Heart left ventricle (tissue), 16 donors: ENCODE measurements around the gene CAPN10. TPM values are rescaled to one million over a fixed set of nuclear protein-coding genes. Genes with fewer than 3 reads are reported as not detected.

Experiments used
- ATAC-seq, 4 donors: fragments of 200-7000 bp; cut with Tn5 transposase; one replicate each; pipeline ENCODE4 v1.9.1; 2020 to 2022; ENCODE audit warnings: moderate library complexity in 4 of 4, mild to moderate bottlenecking in 3 of 4, moderate number of reproducible peaks in 1 of 4
- DNase-seq, 5 donors: peaks; one replicate each; pipeline ENCODE4 v3.0.0-alpha.2; 2020
- H3K27ac ChIP-seq, 12 donors: fragments of 200-600 bp; sonication (generic) in 4 of 12; one replicate each; pipeline versions ENCODE4 v1.5.0 to v1.8.0; 2016 to 2022; ENCODE audit warnings: mild to moderate bottlenecking in 2 of 12
- H3K27me3 ChIP-seq, 9 donors: fragments of 200-600 bp; sonication (generic) in 2 of 9; one replicate each; pipeline versions ENCODE4 v1.5.1 to v1.8.0; 2016 to 2022; ENCODE audit warnings: mild to moderate bottlenecking in 3 of 9
- H3K36me3 ChIP-seq, 9 donors: fragments of 200-600 bp; sonication (generic) in 2 of 9; one replicate each; pipeline versions ENCODE4 v1.5.0 to v1.8.0; 2018 to 2022; ENCODE audit warnings: mild to moderate bottlenecking in 2 of 9
- H3K4me1 ChIP-seq, 12 donors: fragments of 200-600 bp; sonication (generic) in 4 of 12; one replicate each; pipeline versions ENCODE4 v1.5.0 to v1.8.0; 2016 to 2022; ENCODE audit warnings: mild to moderate bottlenecking in 3 of 12
- H3K4me3 ChIP-seq, 12 donors: fragments of 200-600 bp; sonication (generic) in 4 of 12; one replicate each; pipeline versions ENCODE4 v1.5.0 to v1.8.0; 2017 to 2022; ENCODE audit warnings: mild to moderate bottlenecking in 9 of 12, moderate library complexity in 4 of 12
- H3K9me3 ChIP-seq, 12 donors: fragments of 200-600 bp; sonication (generic) in 4 of 12; one replicate each; pipeline versions ENCODE4 v1.5.0 to v1.8.0; 2016 to 2022; ENCODE audit warnings: mild to moderate bottlenecking in 1 of 12
- CTCF ChIP-seq, 12 donors: fragments of 200-600 bp; sonication (generic) in 4 of 12; IDR thresholded peaks; one replicate each; pipeline versions ENCODE4 v1.5.0 to v1.8.0; 2018 to 2022; ENCODE audit warnings: antibody characterized with exemption in 12 of 12, mild to moderate bottlenecking in 5 of 12
- POLR2A ChIP-seq, 2 donors: fragments of 450-650 bp; IDR thresholded peaks; one replicate each; pipeline ENCODE4 v1.6.1; 2017; ENCODE audit warnings: antibody characterized with exemption in 2 of 2, mild to moderate bottlenecking in 2 of 2, moderate library complexity in 2 of 2
- WGBS, 4 donors: extraction: QIAGEN DNeasy Blood & Tissue Kit in 2 of 4; methylation state at CpG; one replicate each; pipeline versions ENCODE4 v1.1.5 to v1.1.7; 2013 to 2018; 5-methylcytosine and 5-hydroxymethylcytosine counted together
- intact Hi-C, 10 donors: fragments of 100-400 bp; cut with DNase I; formaldehyde crosslinking; loops; one replicate each; pipeline versions ENCODE4 v1.11.1 to v1.14.2; 2022
- polyA plus RNA-seq, 2 donors: library from polyadenylated mRNA; stranded (reverse); fragments of 200-250 nt; gene quantifications; one replicate each; pipeline ENCODE4 v1.2.3, GENCODE V29; 2013
- total RNA-seq, 9 donors: library from RNA; depleted of rRNA in 2 of 9; stranded (reverse); fragments of >200 nt in 2 of 9; fragmentation: NEBNext Ultra II Directional in 3 of 9; extraction: Animal tissue kit (Norgen Biotek cat#: 25700) in 3 of 9; gene quantifications; one replicate each; pipeline versions ENCODE4 v1.1.0 to v1.2.4, GENCODE V29; 2016 to 2023
- donor health status: ischemic (EF 13 %, LVEDD 7.1; RV severe dilation, severe dysfunction).
- donor health status: healthy with polysubstance abuse.
- donor health status: DM: no; HTN: yes; CAD: no.
- donor health status: DM: no; HTN: no; CAD: no.
- donor health status: ischemic (EF 25% LVEDD 6.9; RV normal size, moderate dysfunction).
- donor health status: ischemic (EF 25% LVEDD 5.7; RV mildly dilated, moderate dysfunction).
- donor health status: healthy.
- donor health status: DM: yes; HTN: yes; CAD: no.
- donor health status: ischemic (EF 35%, LVEDD 5.7; RV mildly dilated, moderate dysfunction).
- donor health status: nonischemic (EF 11% LVEDD 7.7; RV severe dilation, severe dysfunction).
- donor health status: DM: yes; HTN: yes; CAD: no.
- donor health status: PGD.
- donor health status: ischemic (EF 29% LVEDD 5.4; RV normal size, mild dysfunction).
- donor health status: nonischemic (EF 23%, LVEDD 6.1; RV moderate dilation, normal function).

The CAPN10 gene
- total and polyA plus RNA-seq, 11 donors, result 14.9 to 39.7 (median 21.9) TPM

GRCh38 chr2:240637116-240637900 lies 50.8 kb downstream of the CAPN10 start:
- 75 to 84% (median 81%) methylated on average over 10 to 17 of the region's 17 CpGs for WGBS, 4 donors
- no peak overlapping the region for H3K4me3 ChIP-seq

GRCh38 chr2:240637901-240638345 lies 51.4 kb downstream of the CAPN10 start:
- intact Hi-C loops, result no loop called here
- H3K36me3 ChIP-seq, result no peaks in the 10 kb centered on the region
- H3K27me3 ChIP-seq, result peaks cover 0 to 6% (median 0%) of the 10 kb centered on the region in 9 donors
- H3K4me1 ChIP-seq, result no peaks in the 10 kb centered on the region
- DNase-seq (no peak), ATAC-seq (no peak)
- 65 to 85% (median 72%) methylated on average over 8 of the region's 8 CpGs for WGBS, 4 donors
- peak overlapping the region in 1 of 12 donors; percentile 68 for H3K27ac ChIP-seq
- no peak overlapping the region for H3K4me3 ChIP-seq
- TF ChIP-seq CTCF (IDR thresholded peaks at IDR 0.05) (no peak), POLR2A (IDR thresholded peaks at IDR 0.05) (no peak)
- H3K9me3 ChIP-seq, result peaks cover 0 to 9% (median 0%) of the 10 kb centered on the region in 12 donors

More at GRCh38 chr2:240637116-240637900, 50.8 kb downstream of the CAPN10 start:
- Histone ChIP-seq H3K9me3 (peaks cover 0 to 9% (median 0%) of the 10 kb centered on the region in 12 donors), H3K27me3 (peaks cover 0 to 3% (median 0%) of the 10 kb centered on the region in 9 donors), H3K27ac (no peak overlapping the region), H3K36me3 (no peaks in the 10 kb centered on the region), H3K4me1 (no peaks in the 10 kb centered on the region)
- intact Hi-C loops, result no loop called here
- DNase-seq (peak in 2 of 5 donors; percentile 11 to 60), ATAC-seq (no peak)
- TF ChIP-seq POLR2A (IDR thresholded peaks at IDR 0.05), result no peak
- no peak for TF ChIP-seq CTCF (IDR thresholded peaks at IDR 0.05)

GRCh38 chr2:240638512-240639160 lies 52.1 kb downstream of the CAPN10 start:
- H3K9me3 ChIP-seq, result peaks cover 0 to 7% (median 0%) of the 10 kb centered on the region in 12 donors
- 61 to 74% (median 69%) methylated on average over 12 to 18 of the region's 18 CpGs for WGBS, 4 donors
- H3K27ac ChIP-seq, result peak overlapping the region in 3 of 12 donors; percentile 11 to 68 (median 46)
- DNase-seq, result peak in 1 of 5 donors; percentile 55
- H3K36me3 ChIP-seq, result no peaks in the 10 kb centered on the region
- H3K4me3 ChIP-seq, result no peak overlapping the region
- intact Hi-C loops, result no loop called here
- no peak for TF ChIP-seq POLR2A (IDR thresholded peaks at IDR 0.05)
- no peak for TF ChIP-seq CTCF (IDR thresholded peaks at IDR 0.05)
- peaks cover 0 to 6% (median 0%) of the 10 kb centered on the region in 9 donors for H3K27me3 ChIP-seq
- H3K4me1 ChIP-seq, result no peaks in the 10 kb centered on the region
- ATAC-seq, result peak in 3 of 4 donors; percentile 23 to 67 (median 53)

- Histone ChIP-seq H3K27ac (no peak overlapping the region), H3K27me3 (peaks cover 0 to 12% (median 0%) of the 10 kb centered on the region in 9 donors), H3K36me3 (no peaks in the 10 kb centered on the region), H3K9me3 (no peaks in the 10 kb centered on the region), H3K4me3 (no peak overlapping the region), H3K4me1 (no peaks in the 10 kb centered on the region)
- intact Hi-C loops, result no loop called here
- 91% methylated on average over 18 of the region's 18 CpGs for whole genome bisulfite sequencing, 4 donors
- no peak for TF ChIP-seq POLR2A (IDR thresholded peaks at IDR 0.05)
- TF ChIP-seq CTCF (IDR thresholded peaks at IDR 0.05), result no peak
- ATAC-seq (no peak), DNase-seq (no peak)
These were observed 53.0 kb downstream of the CAPN10 start for GRCh38 chr2:240639566-240639965.
